HCT116 (cell line): ENCODE measurements around the gene FRMD4A. TPM values are rescaled to one million over a fixed set of nuclear protein-coding genes. Genes with fewer than 3 reads are reported as not detected.

Source experiments
- ATAC-seq: fragments of 200-7000 bp; cut with Tn5 transposase; 2 replicates; pipeline ENCODE4 v1.9.1; 2020; ENCODE audit warnings: mild to moderate bottlenecking, moderate library complexity
- BruUV-seq: library from RNA; stranded (reverse); fragments of 400-500 nt; replicated peaks from 2 replicates; lab custom pipeline; 2021; lab: Mats Ljungman, UMichigan
- CTCF ChIA-PET: fragments of 300-600 bp; sonication (Branson Sonifier 250); formaldehyde crosslinking; loops from one replicate; lab custom pipeline; 2021; ENCODE audit warnings: antibody characterized with exemption; lab: Charles Lee
- POLR2A ChIA-PET: fragments of 300-600, 350-600 bp; sonication (Branson Sonifier 250); formaldehyde crosslinking; loops from one replicate; lab custom pipeline; 2021; ENCODE audit warnings: antibody characterized with exemption; lab: Charles Lee
- RAD21 ChIA-PET, 2 experiments: fragments of 300-600 bp; sonication (Branson Sonifier 250); formaldehyde crosslinking; loops; one replicate each; lab custom pipeline; 2023; ENCODE audit warnings: low total read pairs in 2 of 2; ENCODE audit not compliant: uncharacterized antibody in 2 of 2, unreplicated experiment in 2 of 2, low non-redundant PET in 1 of 2; lab: Charles Lee
- DNase-seq: peaks from one replicate; pipeline ENCODE4 v3.0.0-alpha.2; 2010; ENCODE audit warnings: low read depth, low spot score
- H2AFZ ChIP-seq: fragments of 200-600 bp; shearing (Covaris generic), sonication (generic); 2 replicates; pipeline ENCODE4 v1.6.1; 2017; ENCODE audit warnings: low read depth, mixed run types, mixed read lengths, antibody characterized with exemption, low read length; ENCODE audit not compliant: poor library complexity, severe bottlenecking
- H3K27ac ChIP-seq: 2 replicates; pipeline ENCODE4 v1.5.1; 2012; ENCODE audit warnings: low read depth, low read length
- H3K27me3 ChIP-seq: fragments of 200-600 bp; sonication (generic); 2 replicates; pipeline ENCODE4 v1.6.1; 2016; ENCODE audit warnings: mixed run types, low read length, mixed read lengths; ENCODE audit not compliant: insufficient read depth
- H3K36me3 ChIP-seq, 2 experiments: fragments of 200-500 bp in 1 of 2; fragments of 200-600 bp in 1 of 2; sonication (Bioruptor generic) in 1 of 2; sonication (generic) in 1 of 2; 2 replicates each; pipeline versions ENCODE4 v1.5.1 to v1.6.1; 2014 to 2016; ENCODE audit warnings: low read length in 2 of 2, inconsistent platforms in 1 of 2, mixed read lengths in 1 of 2, mixed run types in 1 of 2; ENCODE audit not compliant: insufficient read depth in 2 of 2, control insufficient read depth in 1 of 2
- H3K4me1 ChIP-seq, 2 experiments: fragments of 200-600 bp in 1 of 2; sonication (generic) in 1 of 2; 2 replicates each; pipeline versions ENCODE4 v1.5.1 to v1.6.1; 2012 to 2017; ENCODE audit warnings: low read length in 2 of 2, inconsistent platforms in 1 of 2, mild to moderate bottlenecking in 1 of 2, mixed read lengths in 1 of 2, mixed run types in 1 of 2, moderate library complexity in 1 of 2; ENCODE audit not compliant: insufficient read depth in 2 of 2, control insufficient read depth in 1 of 2
- H3K4me2 ChIP-seq: fragments of 200-600 bp; sonication (generic); 2 replicates; pipeline ENCODE4 v1.6.1; 2017; ENCODE audit warnings: mixed run types, low read length, mixed read lengths
- H3K4me3 ChIP-seq, 2 experiments: fragments of 200-600 bp in 1 of 2; sonication (generic) in 1 of 2; replicated peaks in 1 of 2; 2 replicates each; pipeline ENCODE4 v1.5.1; 2011 to 2016; ENCODE audit warnings: low read length in 2 of 2, control low read depth in 1 of 2, low read depth in 1 of 2, mild to moderate bottlenecking in 1 of 2, mixed read lengths in 1 of 2, mixed run types in 1 of 2
- H3K79me2 ChIP-seq: fragments of 200-600 bp; sonication (generic); 2 replicates; pipeline ENCODE4 v1.6.1; 2017; ENCODE audit warnings: mild to moderate bottlenecking, mixed run types, low read length, moderate library complexity, mixed read lengths; ENCODE audit not compliant: insufficient read depth
- H3K9ac ChIP-seq: fragments of 200-600 bp; sonication (generic); 2 replicates; pipeline ENCODE4 v1.6.1; 2016; ENCODE audit warnings: low read length, mixed read lengths
- H3K9me2 ChIP-seq: fragments of 200-600 bp; sonication (generic), shearing (Covaris generic); 2 replicates; pipeline ENCODE4 v1.6.1; 2017; ENCODE audit warnings: mixed run types, mild to moderate bottlenecking, moderate library complexity; ENCODE audit not compliant: insufficient read depth
- H3K9me3 ChIP-seq, 2 experiments: fragments of 200-500 bp in 1 of 2; fragments of 200-600 bp in 1 of 2; sonication (Bioruptor generic) in 1 of 2; sonication (generic) in 1 of 2; 2 replicates each; pipeline ENCODE4 v1.6.1; 2014 to 2017; ENCODE audit warnings: low read length in 2 of 2, mixed read lengths in 2 of 2, inconsistent platforms in 1 of 2, low read depth in 1 of 2, mild to moderate bottlenecking in 1 of 2, mixed run types in 1 of 2, moderate library complexity in 1 of 2; ENCODE audit not compliant: control insufficient read depth in 1 of 2, insufficient read depth in 1 of 2
- H4K20me1 ChIP-seq: fragments of 200-600 bp; sonication (generic), shearing (Covaris generic); 2 replicates; pipeline ENCODE4 v1.6.1; 2017; ENCODE audit warnings: mixed run types, mild to moderate bottlenecking, moderate library complexity; ENCODE audit not compliant: insufficient read depth
- ATF3 ChIP-seq: IDR thresholded peaks from 2 replicates; pipeline ENCODE4 v1.6.1; 2012
- CEBPB ChIP-seq: IDR thresholded peaks from 2 replicates; pipeline ENCODE4 v1.6.1; 2012; ENCODE audit warnings: low read depth
- EGR1 ChIP-seq: IDR thresholded peaks from 2 replicates; pipeline ENCODE4 v1.6.1; 2012; ENCODE audit warnings: low read depth
- EZH2phosphoT487 ChIP-seq: fragments of 200-600 bp; IDR thresholded peaks from 2 replicates; pipeline ENCODE4 v1.6.1; 2018; ENCODE audit warnings: antibody characterized with exemption, borderline replicate concordance
- POLR2A ChIP-seq: IDR thresholded peaks from 2 replicates; pipeline ENCODE4 v1.7.0; 2011; ENCODE audit warnings: borderline replicate concordance; ENCODE audit not compliant: insufficient read depth, insufficient read length; ENCODE audit errors: extremely low read depth
- POLR2AphosphoS5 ChIP-seq: IDR thresholded peaks from 2 replicates; pipeline ENCODE4 v1.6.1; 2011; ENCODE audit warnings: mild to moderate bottlenecking, low read depth, low read length, moderate library complexity
- SP1 ChIP-seq: IDR thresholded peaks from 2 replicates; pipeline ENCODE4 v1.6.1; 2012; ENCODE audit warnings: low read depth
- SRF ChIP-seq: IDR thresholded peaks from 2 replicates; pipeline ENCODE4 v1.6.1; 2012; ENCODE audit warnings: low read depth
- TCF7L2 ChIP-seq: IDR thresholded peaks from 2 replicates; pipeline ENCODE4 v1.7.0; 2011; ENCODE audit warnings: borderline replicate concordance, inconsistent platforms; ENCODE audit not compliant: insufficient read depth, insufficient read length; ENCODE audit errors: extremely low read depth
- ZNF274 ChIP-seq: fragments of 200-500 bp; sonication (Bioruptor generic); IDR thresholded peaks from 2 replicates; pipeline ENCODE4 v1.6.1; 2014; ENCODE audit warnings: mild to moderate bottlenecking, low read depth, low read length, inconsistent platforms
- intact Hi-C: fragments of 100-400 bp; cut with micrococcal nuclease; formaldehyde crosslinking; loops from 2 replicates; pipeline ENCODE4 v1.10.0; 2022
- total RNA-seq: library from RNA; stranded (reverse); gene quantifications from one replicate; pipeline ENCODE4 v1.2.1, GENCODE V29; 2021; ENCODE audit not compliant: unreplicated experiment

Gene FRMD4A
- total RNA-seq, 1 experiment from 2014 or later = 0.20 TPM

- DNase-seq = no peak
- H3K9me2 ChIP-seq = no peaks in the 10 kb centered on the region
- no peaks in the 10 kb centered on the region for H4K20me1 ChIP-seq
- peak; percentile 54; the same call in 1 of the 2 replicates for ATAC-seq
- no peaks in the 10 kb centered on the region for H3K27me3 ChIP-seq
- intact Hi-C loops = no loop called here
- H3K4me1 ChIP-seq = peaks cover 4 to 6% of the 10 kb centered on the region in 2 experiments; a peak in 3 of 4 replicates
- H2AFZ ChIP-seq = no peak overlapping the region
- TF ChIP-seq EZH2phosphoT487 (no peak), CEBPB (no peak), ATF3 (no peak), POLR2A (no peak), SRF (no peak), EGR1 (no peak), SP1 (no peak), ZNF274 (no peak), TCF7L2 (no peak)
- RAD21 ChIA-PET = no interaction called here
- POLR2A ChIA-PET = no interaction called here
- no peak overlapping the region for H3K4me3 ChIP-seq
- CTCF ChIA-PET = no interaction called here
- no peak overlapping the region for H3K27ac ChIP-seq
- H3K9me3 ChIP-seq = no peaks in the 10 kb centered on the region
- H3K4me2 ChIP-seq = no peak overlapping the region
- no peak overlapping the region for H3K9ac ChIP-seq
- no peaks in the 10 kb centered on the region for H3K36me3 ChIP-seq
- no TSS peak for BruUV-seq
- no peaks in the 10 kb centered on the region for H3K79me2 ChIP-seq
Observed at GRCh38 chr10:13717936-13718772, 612.6 kb downstream of the FRMD4A start.

GRCh38 chr10:13717571-13717935, 613.2 kb downstream of the FRMD4A start:
- BruUV-seq = no TSS peak
- ChIA-PET CTCF (no interaction called here), RAD21 (no interaction called here), POLR2A (no interaction called here)
- TF ChIP-seq POLR2A (no peak), POLR2AphosphoS5 (no peak)
- Histone ChIP-seq H4K20me1 (no peaks in the 10 kb centered on the region), H2AFZ (no peak overlapping the region), H3K27ac (no peak overlapping the region), H3K4me3 (no peak overlapping the region), H3K79me2 (no peaks in the 10 kb centered on the region), H3K27me3 (no peaks in the 10 kb centered on the region), H3K9me3 (no peaks in the 10 kb centered on the region), H3K9me2 (no peaks in the 10 kb centered on the region), H3K4me1 (peaks cover 10 to 12% of the 10 kb centered on the region in 2 experiments), H3K4me2 (no peak overlapping the region), H3K9ac (no peak overlapping the region), H3K36me3 (no peaks in the 10 kb centered on the region)
- ATAC-seq (no peak), DNase-seq (no peak)
- intact Hi-C loops = no loop called here
